ENCODE data around the gene IQGAP2.

The IQGAP2 gene

GRCh38 chr5:76685704-76686103 is 282.6 kb downstream of the IQGAP2 start:
- no peaks in the 10 kb centered on the region for H3K36me3 ChIP-seq (ENCODE audit: control insufficient read depth in 1 of 2, insufficient read depth in 2 of 2, low read depth in 1 of 2, low read length in 2 of 2)
- peak; percentile 51 for DNase-seq
- H3K18ac ChIP-seq (ENCODE audit: low read depth in 1 of 2, low read length in 2 of 2): peak overlapping the region; percentile 72 to 88
- H2BK120ac ChIP-seq (ENCODE audit: low read depth, low read length): peak overlapping the region; percentile 84
- H3K14ac ChIP-seq (ENCODE audit: low read length in 2 of 2): no peak overlapping the region
- H3K9me3 ChIP-seq (ENCODE audit: control insufficient read depth, low read length): no peaks in the 10 kb centered on the region
- H3K27me3 ChIP-seq (ENCODE audit: control insufficient read depth in 1 of 2, insufficient read depth in 1 of 2, low read length in 2 of 2): no peaks in the 10 kb centered on the region
- no peak overlapping the region for H3K23ac ChIP-seq (ENCODE audit: low read length in 2 of 2)
- no peaks in the 10 kb centered on the region for H3K79me1 ChIP-seq (replicated peaks; ENCODE audit: low read length, poor library complexity, severe bottlenecking)
- H2AK5ac ChIP-seq (ENCODE audit: low read length, severe bottlenecking): peak overlapping the region; percentile 98
- peaks cover 7% of the 10 kb centered on the region for H3K4me1 ChIP-seq (ENCODE audit: control insufficient read depth, insufficient read depth, low read depth, low read length)
- 36% methylated on average over 2 of the region's 3 CpGs for WGBS
- no peak overlapping the region for H3K27ac ChIP-seq (ENCODE audit: low read length, poor library complexity, severe bottlenecking)
- H3K9ac ChIP-seq (ENCODE audit: low read length): no peak overlapping the region
- no peak overlapping the region for H2BK5ac ChIP-seq (ENCODE audit: low read depth, low read length, poor library complexity, severe bottlenecking)
- H3K4me3 ChIP-seq (ENCODE audit: insufficient read depth in 1 of 2, low read depth in 1 of 2, low read length in 2 of 2): no peak overlapping the region
- H4K8ac ChIP-seq (ENCODE audit: low read length): peak overlapping the region; percentile 76
- H2BK15ac ChIP-seq (ENCODE audit: low read depth, poor library complexity, severe bottlenecking): no peak overlapping the region
- no peak overlapping the region for H2AFZ ChIP-seq (ENCODE audit: low read depth, low read length)
- H2BK12ac ChIP-seq (ENCODE audit: low read length in 2 of 2): peak overlapping the region; percentile 77 to 89
- H4K91ac ChIP-seq (ENCODE audit: low read length): no peak overlapping the region
- no peak overlapping the region for H3K4ac ChIP-seq (ENCODE audit: low read depth in 1 of 2, low read length in 2 of 2)
- H3K4me2 ChIP-seq (ENCODE audit: low read length, poor library complexity, severe bottlenecking): no peak overlapping the region

- H3K23ac ChIP-seq (ENCODE audit: low read length in 2 of 2): no peak overlapping the region
- H3K4me2 ChIP-seq (ENCODE audit: low read length, poor library complexity, severe bottlenecking): no peak overlapping the region
- no peak overlapping the region for H4K91ac ChIP-seq (ENCODE audit: low read length)
- no peak overlapping the region for H2AK5ac ChIP-seq (ENCODE audit: low read length, severe bottlenecking)
- peak overlapping the region; percentile 68 for H2BK5ac ChIP-seq (ENCODE audit: low read depth, low read length, poor library complexity, severe bottlenecking)
- H3K14ac ChIP-seq (ENCODE audit: low read length in 2 of 2): no peak overlapping the region
- H2BK120ac ChIP-seq (ENCODE audit: low read depth, low read length): no peak overlapping the region
- H3K4me3 ChIP-seq (ENCODE audit: insufficient read depth in 1 of 2, low read depth in 1 of 2, low read length in 2 of 2): no peak overlapping the region
- no peak overlapping the region for H2BK12ac ChIP-seq (ENCODE audit: low read length in 2 of 2)
- H3K27ac ChIP-seq (ENCODE audit: low read length, poor library complexity, severe bottlenecking): peak overlapping the region; percentile 93
- no peaks in the 10 kb centered on the region for H3K9me3 ChIP-seq (ENCODE audit: control insufficient read depth, low read length)
- DNase-seq: no peak
- no peak overlapping the region for H3K4ac ChIP-seq (ENCODE audit: low read depth in 1 of 2, low read length in 2 of 2)
- no peak overlapping the region for H2AFZ ChIP-seq (ENCODE audit: low read depth, low read length)
- H3K36me3 ChIP-seq (ENCODE audit: control insufficient read depth in 1 of 2, insufficient read depth in 2 of 2, low read depth in 1 of 2, low read length in 2 of 2): no peaks in the 10 kb centered on the region
- H3K9ac ChIP-seq (ENCODE audit: low read length): peak overlapping the region; percentile 3
- peaks cover 13% of the 10 kb centered on the region for H3K4me1 ChIP-seq (ENCODE audit: control insufficient read depth, insufficient read depth, low read depth, low read length)
- H3K18ac ChIP-seq (ENCODE audit: low read depth in 1 of 2, low read length in 2 of 2): no peak overlapping the region
- no peaks in the 10 kb centered on the region for H3K79me1 ChIP-seq (replicated peaks; ENCODE audit: low read length, poor library complexity, severe bottlenecking)
- WGBS: 76% methylated on average over 1 of the region's 1 CpG
- H3K27me3 ChIP-seq (ENCODE audit: control insufficient read depth in 1 of 2, insufficient read depth in 1 of 2, low read length in 2 of 2): no peaks in the 10 kb centered on the region
- H2BK15ac ChIP-seq (ENCODE audit: low read depth, poor library complexity, severe bottlenecking): no peak overlapping the region
- H4K8ac ChIP-seq (ENCODE audit: low read length): no peak overlapping the region
Measured at GRCh38 chr5:76688212-76688611, 285.1 kb downstream of the IQGAP2 start.

- H3K23ac ChIP-seq (ENCODE audit: low read length in 2 of 2): no peak overlapping the region
- H3K18ac ChIP-seq (ENCODE audit: low read depth in 1 of 2, low read length in 2 of 2): no peak overlapping the region
- H3K9me3 ChIP-seq (ENCODE audit: control insufficient read depth, low read length): no peaks in the 10 kb centered on the region
- no peak overlapping the region for H2BK15ac ChIP-seq (ENCODE audit: low read depth, poor library complexity, severe bottlenecking)
- H4K91ac ChIP-seq (ENCODE audit: low read length): no peak overlapping the region
- peak overlapping the region; percentile 93 for H3K27ac ChIP-seq (ENCODE audit: low read length, poor library complexity, severe bottlenecking)
- 5% methylated on average over 2 of the region's 3 CpGs for WGBS
- H4K8ac ChIP-seq (ENCODE audit: low read length): no peak overlapping the region
- H2AK5ac ChIP-seq (ENCODE audit: low read length, severe bottlenecking): no peak overlapping the region
- H3K79me1 ChIP-seq (replicated peaks; ENCODE audit: low read length, poor library complexity, severe bottlenecking): no peaks in the 10 kb centered on the region
- H2AFZ ChIP-seq (ENCODE audit: low read depth, low read length): no peak overlapping the region
- no peak overlapping the region for H3K4me3 ChIP-seq (ENCODE audit: insufficient read depth in 1 of 2, low read depth in 1 of 2, low read length in 2 of 2)
- H3K4me2 ChIP-seq (ENCODE audit: low read length, poor library complexity, severe bottlenecking): no peak overlapping the region
- H2BK120ac ChIP-seq (ENCODE audit: low read depth, low read length): no peak overlapping the region
- H2BK12ac ChIP-seq (ENCODE audit: low read length in 2 of 2): no peak overlapping the region
- H2BK5ac ChIP-seq (ENCODE audit: low read depth, low read length, poor library complexity, severe bottlenecking): peak overlapping the region; percentile 81
- DNase-seq: peak; percentile 48
- no peak overlapping the region for H3K14ac ChIP-seq (ENCODE audit: low read length in 2 of 2)
- peaks cover 13% of the 10 kb centered on the region for H3K4me1 ChIP-seq (ENCODE audit: control insufficient read depth, insufficient read depth, low read depth, low read length)
- no peaks in the 10 kb centered on the region for H3K36me3 ChIP-seq (ENCODE audit: control insufficient read depth in 1 of 2, insufficient read depth in 2 of 2, low read depth in 1 of 2, low read length in 2 of 2)
- no peak overlapping the region for H3K4ac ChIP-seq (ENCODE audit: low read depth in 1 of 2, low read length in 2 of 2)
- H3K9ac ChIP-seq (ENCODE audit: low read length): peak overlapping the region; percentile 36
- H3K27me3 ChIP-seq (ENCODE audit: control insufficient read depth in 1 of 2, insufficient read depth in 1 of 2, low read length in 2 of 2): no peaks in the 10 kb centered on the region
Measured at GRCh38 chr5:76688836-76689235, 285.8 kb downstream of the IQGAP2 start.

- H3K4me3 ChIP-seq (ENCODE audit: insufficient read depth in 1 of 2, low read depth in 1 of 2, low read length in 2 of 2): no peak overlapping the region
- peak; percentile 90 for DNase-seq
- H2BK15ac ChIP-seq (ENCODE audit: low read depth, poor library complexity, severe bottlenecking): no peak overlapping the region
- H4K91ac ChIP-seq (ENCODE audit: low read length): peak overlapping the region; percentile 97
- peak overlapping the region; percentile 60 to 98 for H2BK12ac ChIP-seq (ENCODE audit: low read length in 2 of 2)
- H3K14ac ChIP-seq (ENCODE audit: low read length in 2 of 2): no peak overlapping the region
- H3K18ac ChIP-seq (ENCODE audit: low read depth in 1 of 2, low read length in 2 of 2): peak overlapping the region; percentile 26 to 97
- no peak overlapping the region for H2AFZ ChIP-seq (ENCODE audit: low read depth, low read length)
- peak overlapping the region in 1 of 2 experiments; percentile 96 for H3K23ac ChIP-seq (ENCODE audit: low read length in 2 of 2)
- peak overlapping the region; percentile 44 for H3K9ac ChIP-seq (ENCODE audit: low read length)
- H3K4me1 ChIP-seq (ENCODE audit: control insufficient read depth, insufficient read depth, low read depth, low read length): peaks cover 13% of the 10 kb centered on the region
- H4K8ac ChIP-seq (ENCODE audit: low read length): peak overlapping the region; percentile 69
- peak overlapping the region; percentile 95 for H2BK120ac ChIP-seq (ENCODE audit: low read depth, low read length)
- H3K36me3 ChIP-seq (ENCODE audit: control insufficient read depth in 1 of 2, insufficient read depth in 2 of 2, low read depth in 1 of 2, low read length in 2 of 2): no peaks in the 10 kb centered on the region
- H3K4me2 ChIP-seq (ENCODE audit: low read length, poor library complexity, severe bottlenecking): no peak overlapping the region
- no peaks in the 10 kb centered on the region for H3K27me3 ChIP-seq (ENCODE audit: control insufficient read depth in 1 of 2, insufficient read depth in 1 of 2, low read length in 2 of 2)
- peak overlapping the region; percentile 95 for H2BK5ac ChIP-seq (ENCODE audit: low read depth, low read length, poor library complexity, severe bottlenecking)
- H2AK5ac ChIP-seq (ENCODE audit: low read length, severe bottlenecking): peak overlapping the region; percentile 99
- peak overlapping the region; percentile 99 for H3K27ac ChIP-seq (ENCODE audit: low read length, poor library complexity, severe bottlenecking)
- H3K79me1 ChIP-seq (replicated peaks; ENCODE audit: low read length, poor library complexity, severe bottlenecking): no peaks in the 10 kb centered on the region
- no peak overlapping the region for H3K4ac ChIP-seq (ENCODE audit: low read depth in 1 of 2, low read length in 2 of 2)
- H3K9me3 ChIP-seq (ENCODE audit: control insufficient read depth, low read length): no peaks in the 10 kb centered on the region
- no CpG with 5 or more reads among the region's 3 CpGs for WGBS
Measured at GRCh38 chr5:76689321-76690036, 286.4 kb downstream of the IQGAP2 start.
